PC-9 (cell line): ENCODE data around the gene DMBT1. TPM values are rescaled to one million over a fixed set of nuclear protein-coding genes. Genes with fewer than 3 reads are reported as not detected.

Source experiments
- BruUV-seq: library from RNA; stranded (reverse); fragments of 400-500 nt; replicated peaks from 2 replicates; lab custom pipeline; 2021; lab: Mats Ljungman, UMichigan
- CTCF ChIA-PET: fragments of 300-600 bp; sonication (Branson Sonifier 250); formaldehyde crosslinking; loops from one replicate; lab custom pipeline; 2022; ENCODE audit warnings: antibody characterized with exemption; lab: Charles Lee
- POLR2A ChIA-PET: fragments of 300-600 bp; sonication (Branson Sonifier 250); formaldehyde crosslinking; loops from one replicate; lab custom pipeline; 2022; ENCODE audit warnings: antibody characterized with exemption; ENCODE audit not compliant: unreplicated experiment; lab: Charles Lee
- DNase-seq, 2 experiments: peaks; one replicate each; pipeline versions ENCODE4 v3.0.0 to v3.0.0-alpha.2; 2015 to 2022; ENCODE audit warnings: mixed read lengths in 1 of 2
- H2AFZ ChIP-seq: fragments of 200-600 bp; sonication (generic); 2 replicates; pipeline ENCODE4 v1.8.1; 2017; ENCODE audit warnings: antibody characterized with exemption
- H3F3A ChIP-seq: fragments of 200-600 bp; sonication (generic); 2 replicates; pipeline ENCODE4 v1.8.1; 2017; ENCODE audit warnings: antibody characterized with exemption, mild to moderate bottlenecking, low read depth; ENCODE audit not compliant: insufficient read depth
- H3K27ac ChIP-seq: fragments of 200-600 bp; sonication (generic); 2 replicates; pipeline ENCODE4 v1.6.1; 2016; ENCODE audit warnings: mixed run types
- H3K27me3 ChIP-seq: fragments of 200-600 bp; sonication (generic); 2 replicates; pipeline ENCODE4 v1.6.1; 2016; ENCODE audit warnings: low read depth, mixed run types; ENCODE audit not compliant: insufficient read depth
- H3K36me3 ChIP-seq: fragments of 200-600 bp; sonication (generic); 2 replicates; pipeline ENCODE4 v1.6.1; 2016; ENCODE audit warnings: low read depth, mixed run types
- H3K4me1 ChIP-seq: fragments of 200-600 bp; sonication (generic); replicated peaks from 2 replicates; pipeline ENCODE4 v1.6.1; 2016; ENCODE audit warnings: mixed run types; ENCODE audit not compliant: insufficient read depth
- H3K4me2 ChIP-seq: fragments of 200-600 bp; sonication (generic); 2 replicates; pipeline ENCODE4 v1.6.1; 2017; ENCODE audit warnings: mixed run types
- H3K4me3 ChIP-seq: fragments of 200-600 bp; sonication (generic); 2 replicates; pipeline ENCODE4 v1.6.1; 2016; ENCODE audit warnings: mixed run types
- H3K79me2 ChIP-seq: fragments of 200-600 bp; sonication (generic); 2 replicates; pipeline ENCODE4 v1.6.1; 2017; ENCODE audit warnings: low read depth, mixed run types
- H3K9me2 ChIP-seq: fragments of 200-600 bp; sonication (generic); 2 replicates; pipeline ENCODE4 v1.8.1; 2017; ENCODE audit warnings: mild to moderate bottlenecking; ENCODE audit not compliant: insufficient read depth
- H3K9me3 ChIP-seq: fragments of 200-600 bp; sonication (generic); 2 replicates; pipeline ENCODE4 v1.8.1; 2016; ENCODE audit warnings: low read depth; ENCODE audit not compliant: insufficient read depth
- H4K20me1 ChIP-seq: fragments of 200-600 bp; sonication (generic); 2 replicates; pipeline ENCODE4 v1.8.1; 2017; ENCODE audit not compliant: insufficient read depth
- CTCF ChIP-seq: fragments of 200-600 bp; sonication (generic); conservative IDR thresholded peaks from 2 replicates; pipeline ENCODE4 v1.6.1; 2017; ENCODE audit warnings: mixed run types, antibody characterized with exemption, mild to moderate bottlenecking, moderate library complexity
- EZH2 ChIP-seq: fragments of 200-600 bp; sonication (generic); IDR thresholded peaks from 2 replicates; pipeline ENCODE4 v1.8.0; 2017; ENCODE audit warnings: antibody characterized with exemption, low read depth
- intact Hi-C: fragments of 100-400 bp; cut with micrococcal nuclease; formaldehyde crosslinking; loops from one replicate; pipeline ENCODE4 v1.10.0; 2022; ENCODE audit not compliant: unreplicated experiment
- total RNA-seq: library from RNA; stranded (reverse); gene quantifications from 2 replicates; pipeline ENCODE4 v1.2.3, GENCODE V29; 2021

The DMBT1 gene
- total RNA-seq, 1 experiment from 2014 or later, result 0.98 TPM

GRCh38 chr10:122515022-122515424 lies 45.5 kb upstream of the DMBT1 start:
- Histone ChIP-seq H2AFZ (no peak overlapping the region), H3K4me1 (no peaks in the 10 kb centered on the region), H3K4me3 (no peak overlapping the region), H3K9me3 (no peaks in the 10 kb centered on the region), H3K27ac (no peak overlapping the region), H3F3A (no peaks in the 10 kb centered on the region), H3K36me3 (no peaks in the 10 kb centered on the region), H4K20me1 (no peaks in the 10 kb centered on the region), H3K27me3 (no peaks in the 10 kb centered on the region), H3K4me2 (no peak overlapping the region), H3K9me2 (no peaks in the 10 kb centered on the region), H3K79me2 (no peaks in the 10 kb centered on the region)
- intact Hi-C loops, result no loop called here
- DNase-seq, result no peak
- no TSS peak for BruUV-seq
- TF ChIP-seq CTCF (no peak), EZH2 (no peak)
- CTCF ChIA-PET, result interaction anchor here (0.9 kb wide), 1 partner anchor 82 kb away, joined by 3 read pairs; no protein-coding TSS in a partner anchor
- POLR2A ChIA-PET, result interaction anchor here (0.7 kb wide), 1 partner anchor 81 kb away, joined by 7 read pairs; no protein-coding TSS in a partner anchor

GRCh38 chr10:122515588-122516231 lies 44.8 kb upstream of the DMBT1 start:
- TF ChIP-seq CTCF (no peak), EZH2 (no peak)
- H3K9me2 ChIP-seq, result no peaks in the 10 kb centered on the region
- H3K4me1 ChIP-seq, result no peaks in the 10 kb centered on the region
- no peak overlapping the region for H2AFZ ChIP-seq
- H3K79me2 ChIP-seq, result no peaks in the 10 kb centered on the region
- POLR2A ChIA-PET, result interaction anchor here (0.7 kb wide), 1 partner anchor 82 kb away, joined by 7 read pairs; no protein-coding TSS in a partner anchor
- no peaks in the 10 kb centered on the region for H3K36me3 ChIP-seq
- no peak for DNase-seq
- no peaks in the 10 kb centered on the region for H3K27me3 ChIP-seq
- CTCF ChIA-PET, result no interaction called here
- no peaks in the 10 kb centered on the region for H3F3A ChIP-seq
- no peak overlapping the region for H3K4me2 ChIP-seq
- intact Hi-C loops, result no loop called here
- no TSS peak for BruUV-seq
- H3K9me3 ChIP-seq, result no peaks in the 10 kb centered on the region
- H3K27ac ChIP-seq, result no peak overlapping the region
- no peaks in the 10 kb centered on the region for H4K20me1 ChIP-seq
- no peak overlapping the region for H3K4me3 ChIP-seq

GRCh38 chr10:122516734-122517133 lies 43.8 kb upstream of the DMBT1 start:
- intact Hi-C loops, result no loop called here
- ChIA-PET CTCF (interaction anchor here (0.6 kb wide), 1 partner anchor 47 kb away, joined by 8 read pairs; no protein-coding TSS in a partner anchor), POLR2A (no interaction called here)
- Histone ChIP-seq H2AFZ (no peak overlapping the region), H3K9me3 (no peaks in the 10 kb centered on the region), H3K27me3 (no peaks in the 10 kb centered on the region; the same call in 1 of the 2 replicates), H3K79me2 (no peaks in the 10 kb centered on the region), H3F3A (no peaks in the 10 kb centered on the region), H3K4me3 (no peak overlapping the region), H3K36me3 (no peaks in the 10 kb centered on the region), H3K27ac (no peak overlapping the region), H3K9me2 (no peaks in the 10 kb centered on the region), H4K20me1 (no peaks in the 10 kb centered on the region), H3K4me1 (no peaks in the 10 kb centered on the region), H3K4me2 (no peak overlapping the region)
- TF ChIP-seq EZH2, result no peak
- no peak for TF ChIP-seq CTCF
- DNase-seq, result no peak
- no TSS peak for BruUV-seq
